ENCODE results near the gene RBM23. TPM values are rescaled to one million over a fixed set of nuclear protein-coding genes. Genes with fewer than 3 reads are reported as not detected.

RBM23 gene
- total and polyA plus RNA-seq, 2 of the 8 experiments (the other 6 are each of a cell fraction or from before 2014, with no cell fraction given), result 41.2 to 43.3 TPM

- CTCF ChIA-PET (ENCODE audit: partially characterized antibody), result interaction anchor here (0.6 to 14.9 kb wide), 12 partner anchors 8 to 332 kb away, joined by 3 to 158 read pairs (median 5); partner anchors contain the start of gene LRP10
These were observed 30.3 kb downstream of the RBM23 start for GRCh38 chr14:22888662-22889061.

More at GRCh38 chr14:22888662-22889061, 30.3 kb downstream of the RBM23 start:
- H3K56ac ChIP-seq (replicated peaks; ENCODE audit: insufficient read length, low read depth, low read length), result no peak overlapping the region
- TF ChIP-seq RBBP5 (IDR thresholded peaks at IDR 0.05; ENCODE audit: borderline replicate concordance, low read depth, low read length), result no peak
- TF ChIP-seq TAF1 (IDR thresholded peaks at IDR 0.05; ENCODE audit: low read depth, low read length), result no peak
- TF ChIP-seq JUND (IDR thresholded peaks at IDR 0.05; ENCODE audit: low read length), result no peak
- no peak for TF ChIP-seq GTF2F1 (IDR thresholded peaks at IDR 0.05; ENCODE audit: borderline replicate concordance, low read depth, low read length)
- no peak for TF ChIP-seq BRCA1 (IDR thresholded peaks at IDR 0.05; ENCODE audit: low read depth, low read length)
- no peak for TF ChIP-seq RNF2 (IDR thresholded peaks at IDR 0.05; ENCODE audit: borderline replicate concordance, low read depth, low read length, missing control alignments, poor library complexity, severe bottlenecking)
- H3K9me3 ChIP-seq (ENCODE audit: insufficient read depth in 2 of 2, low read depth in 1 of 2, low read length in 1 of 2), result no peaks in the 10 kb centered on the region
- H3K14ac ChIP-seq (ENCODE audit: insufficient read length), result no peak overlapping the region
- no peak overlapping the region; a peak in 1 of 4 replicates for H3K4me2 ChIP-seq (ENCODE audit: insufficient read depth in 1 of 2, low read depth in 2 of 2, low read length in 2 of 2)
- no peaks in the 10 kb centered on the region for H3K79me2 ChIP-seq (ENCODE audit: control insufficient read depth in 1 of 2, insufficient read depth in 2 of 2, low read length in 2 of 2)
- H4K5ac ChIP-seq (ENCODE audit: insufficient read length, low read depth, low read length), result no peak overlapping the region
- WGBS, 2 experiments (ENCODE audit: extremely low coverage in 1 of 2, insufficient coverage in 1 of 2, insufficient read length in 1 of 2, insufficient replicate concordance in 2 of 2, low coverage in 1 of 2, low lambda C conversion rate in 2 of 2, missing lambda C conversion rate in 1 of 2), result 80% methylated on average over 1 of the region's 4 CpGs; no CpG with 5 or more reads in 1 of the 2 experiments
- no peak overlapping the region for H3K4ac ChIP-seq (replicated peaks; ENCODE audit: insufficient read length, low read depth, low read length)
- POLR2A ChIA-PET (ENCODE audit: partially characterized antibody), result interaction anchor here (0.6 to 1.6 kb wide), 7 partner anchors 8 to 762 kb away, joined by 3 to 5 read pairs (median 3); partner anchors contain the start of gene MRPL52
- H2BK5ac ChIP-seq (ENCODE audit: low read depth, low read length), result no peak overlapping the region
- no peak overlapping the region for H3K23ac ChIP-seq (ENCODE audit: insufficient read length)
- H2BK15ac ChIP-seq (ENCODE audit: low read length), result no peak overlapping the region
- H2AFZ ChIP-seq (ENCODE audit: low read length), result no peak overlapping the region
- no peak overlapping the region for H3K4me3 ChIP-seq (ENCODE audit: extremely low read depth in 1 of 4, insufficient read depth in 2 of 4, low read depth in 3 of 4, low read length in 4 of 4)
- FAIRE-seq, result no peak
- no peak overlapping the region for H3K9ac ChIP-seq (replicated peaks in 1 of 4; ENCODE audit: extremely low read depth in 1 of 4, low read depth in 3 of 4, low read length in 3 of 4)
- H3K27ac ChIP-seq (ENCODE audit: low read depth, low read length), result no peak overlapping the region
- DNase-seq (ENCODE audit: low read depth in 1 of 2, low spot score in 2 of 2), result no peak
- no peak overlapping the region for H4K8ac ChIP-seq (ENCODE audit: extremely low read depth, insufficient read depth, low read length)
- H2BK120ac ChIP-seq (replicated peaks; ENCODE audit: low read depth, low read length), result no peak overlapping the region
- H3K18ac ChIP-seq (ENCODE audit: extremely low read depth, low read length), result no peak overlapping the region
- H2BK12ac ChIP-seq (ENCODE audit: low read depth, low read length), result no peak overlapping the region
- H3K4me1 ChIP-seq (replicated peaks in 1 of 4; ENCODE audit: control insufficient read depth in 3 of 4, insufficient read depth in 4 of 4, low read length in 3 of 4), result peaks cover 3 to 7% (median 6%) of the 10 kb centered on the region in 4 experiments; a peak in 6 of 7 replicates
- peaks cover 3% of the 10 kb centered on the region; the same call in 1 of the 2 replicates for H3K79me1 ChIP-seq (ENCODE audit: low read depth, low read length)
- peaks cover 0 to 17% (median 11%) of the 10 kb centered on the region in 4 experiments; a peak in 6 of 7 replicates for H3K27me3 ChIP-seq (replicated peaks in 1 of 4; ENCODE audit: control insufficient read depth in 3 of 4, extremely low read depth in 1 of 4, insufficient read depth in 3 of 4, low read length in 3 of 4)
- no peak overlapping the region for H4K91ac ChIP-seq (replicated peaks; ENCODE audit: insufficient read length, low read length)
- peaks cover 7% of the 10 kb centered on the region for H3K23me2 ChIP-seq (ENCODE audit: low read depth, low read length)
- no peak overlapping the region for H2AK5ac ChIP-seq (ENCODE audit: low read depth, low read length)
- H2BK20ac ChIP-seq (ENCODE audit: low read length), result no peak overlapping the region
- H3K36me3 ChIP-seq (ENCODE audit: control insufficient read depth in 2 of 4, insufficient read depth in 4 of 4, low read length in 3 of 4), result no peaks in the 10 kb centered on the region
- H4K20me1 ChIP-seq (replicated peaks in 1 of 2; ENCODE audit: control insufficient read depth in 1 of 2, insufficient read depth in 2 of 2, low read length in 2 of 2), result no peaks in the 10 kb centered on the region
